Endothelial cell of umbilical vein (primary cell): ENCODE data around the gene VPS52. TPM values are rescaled to one million over a fixed set of nuclear protein-coding genes. Genes with fewer than 3 reads are reported as not detected.
A peak's percentile ranks its signal among the peaks of the same experiment; 100 is the strongest.

ENCODE experiments used
- BruUV-seq: library from RNA; stranded (reverse); fragments of 400-500 nt; replicated peaks from 2 replicates; lab custom pipeline; 2021; lab: Mats Ljungman, UMichigan
- CTCF ChIA-PET: fragments of 300-600, 350-600 bp; sonication (Branson Sonifier 250); formaldehyde crosslinking; loops from one replicate; lab custom pipeline; 2021; ENCODE audit warnings: antibody characterized with exemption, inconsistent platforms; lab: Charles Lee
- POLR2A ChIA-PET: fragments of 300-600, 350-600 bp; sonication (Branson Sonifier 250); formaldehyde crosslinking; loops from one replicate; lab custom pipeline; 2021; ENCODE audit warnings: antibody characterized with exemption, inconsistent platforms; lab: Charles Lee
- DNase-seq: peaks from one replicate; pipeline ENCODE4 v3.0.0-alpha.2; 2011; ENCODE audit warnings: low read depth, low spot score
- FAIRE-seq: peaks from 2 replicates; lab custom pipeline; 2011; peaks lifted over from hg19 to GRCh38; lab: Jason Lieb, UNC
- H2AFZ ChIP-seq: 2 replicates; pipeline ENCODE4 v1.6.0; 2012; ENCODE audit warnings: low read depth, low read length, control low read depth, inconsistent platforms
- H3K27ac ChIP-seq: 2 replicates; pipeline ENCODE4 v1.5.1; 2011; ENCODE audit warnings: low read depth, mild to moderate bottlenecking, control low read depth, low read length, moderate library complexity; ENCODE audit not compliant: insufficient read depth
- H3K27me3 ChIP-seq, 2 experiments: 2 replicates each; pipeline versions ENCODE4 v1.6.0 to v1.6.1; 2011; ENCODE audit warnings: low read length in 2 of 2, mixed read lengths in 1 of 2; ENCODE audit not compliant: control insufficient read depth in 2 of 2, insufficient read depth in 2 of 2
- H3K36me3 ChIP-seq, 2 experiments: 2 replicates in 1 of 2; 3 replicates in 1 of 2; pipeline ENCODE4 v1.5.1; 2011; ENCODE audit warnings: low read length in 2 of 2, mild to moderate bottlenecking in 1 of 2, moderate library complexity in 1 of 2; ENCODE audit not compliant: control insufficient read depth in 2 of 2, insufficient read depth in 2 of 2; ENCODE audit errors: extremely low read depth in 1 of 2
- H3K4me1 ChIP-seq: 3 replicates; pipeline ENCODE4 v1.5.1; 2011; ENCODE audit warnings: mild to moderate bottlenecking, low read length; ENCODE audit not compliant: control insufficient read depth, insufficient read depth; ENCODE audit errors: extremely low read depth
- H3K4me2 ChIP-seq: 2 replicates; pipeline ENCODE4 v1.6.1; 2011; ENCODE audit warnings: low read length, control low read depth, mixed read lengths; ENCODE audit not compliant: insufficient read depth
- H3K4me3 ChIP-seq, 3 experiments: fragments of 200-600 bp in 1 of 3; sonication (generic), shearing (Covaris generic) in 1 of 3; replicated peaks in 1 of 3; 2 replicates each; pipeline ENCODE4 v1.5.1; 2011 to 2016; ENCODE audit warnings: control low read depth in 3 of 3, low read length in 3 of 3, mild to moderate bottlenecking in 2 of 3, inconsistent platforms in 1 of 3, low read depth in 1 of 3, moderate library complexity in 1 of 3; ENCODE audit not compliant: insufficient read depth in 1 of 3
- H3K79me2 ChIP-seq: 2 replicates; pipeline ENCODE4 v1.6.0; 2012; ENCODE audit warnings: low read length, inconsistent platforms; ENCODE audit not compliant: control insufficient read depth, insufficient read depth
- H3K9ac ChIP-seq: replicated peaks from 2 replicates; pipeline ENCODE3; 2011; ENCODE audit warnings: low read length, control low read depth; ENCODE audit not compliant: insufficient read depth; ENCODE audit errors: extremely low read depth
- H3K9me1 ChIP-seq: replicated peaks from 3 replicates; pipeline ENCODE4 v1.6.0; 2011; ENCODE audit warnings: mild to moderate bottlenecking, low read length; ENCODE audit not compliant: control insufficient read depth, insufficient read depth; ENCODE audit errors: extremely low read depth
- H3K9me3 ChIP-seq: replicated peaks from 2 replicates; pipeline ENCODE4 v1.5.1; 2012; ENCODE audit warnings: low read length, inconsistent platforms; ENCODE audit not compliant: control insufficient read depth, insufficient read depth
- H4K20me1 ChIP-seq: replicated peaks from 2 replicates; pipeline ENCODE3; 2011; ENCODE audit warnings: mild to moderate bottlenecking, low read length; ENCODE audit not compliant: control insufficient read depth, insufficient read depth; ENCODE audit errors: extremely low read depth
- MAX ChIP-seq: IDR thresholded peaks from 2 replicates; pipeline ENCODE4 v1.6.1; 2011; ENCODE audit not compliant: insufficient read depth, insufficient read length
- POLR2A ChIP-seq: IDR thresholded peaks from 2 replicates; pipeline ENCODE4 v1.6.1; 2012; ENCODE audit warnings: low read depth, mild to moderate bottlenecking, control low read depth, low read length
- POLR2AphosphoS5 ChIP-seq: IDR thresholded peaks from 2 replicates; pipeline ENCODE4 v1.6.1; 2012; ENCODE audit warnings: low read depth, mild to moderate bottlenecking, control low read depth, low read length, moderate library complexity; ENCODE audit not compliant: insufficient read depth
- dilution Hi-C: fragments of 300-500 bp; cut with MboI; formaldehyde crosslinking; loops from one replicate; pipeline ENCODE4 v1.15.0; 2019; ENCODE audit warnings: low sequenced_read_pairs; ENCODE audit not compliant: extremely low pct_ligation_motif_present
- intact Hi-C: fragments of 100-400 bp; cut with micrococcal nuclease; formaldehyde crosslinking; loops from one replicate; pipeline ENCODE4 v1.10.0; 2022
- polyA plus RNA-seq, 4 experiments: library from polyadenylated mRNA; depleted of rRNA in 3 of 4; stranded (reverse) in 3 of 4; unstranded in 1 of 4; fragments of >200 nt; gene quantifications; 2 replicates each; pipeline versions ENCODE4 v1.2.1 to v1.2.3, GENCODE V29; 2011 to 2012; ENCODE audit warnings: missing spikeins in 1 of 4
- total RNA-seq: library from RNA; stranded (reverse); gene quantifications from 2 replicates; pipeline ENCODE4 v1.2.3, GENCODE V29; 2021
- TF ChIP-seq, protein P1 (sequence below), 2 donors: IDR thresholded peaks; 1 replicate in 1 of 2; 2 replicates in 1 of 2; pipeline ENCODE4 v1.5.1; 2011; ENCODE audit warnings: low read length in 2 of 2, mild to moderate bottlenecking in 2 of 2, moderate library complexity in 2 of 2, control low read depth in 1 of 2, inconsistent platforms in 1 of 2, low read depth in 1 of 2; ENCODE audit not compliant: insufficient read depth in 1 of 2; ENCODE audit errors: extremely low read depth in 1 of 2

VPS52 gene
- total and polyA plus RNA-seq, 2 donors (not counting 3 experiments of a cell fraction or from before 2014, with no cell fraction given): 49.2 to 112 TPM

GRCh38 chr6:33206027-33206863 is 65.4 kb downstream of the VPS52 start:
- H3K4me3 ChIP-seq: no peak overlapping the region
- BruUV-seq: no TSS peak
- CTCF ChIA-PET: interaction anchor here (1.3 kb wide), 1 partner anchor 41 kb away, joined by 4 read pairs; no protein-coding TSS in a partner anchor
- intact Hi-C loops: no loop called here
- no peaks in the 10 kb centered on the region for H3K27me3 ChIP-seq
- peaks cover 21% of the 10 kb centered on the region for H3K79me2 ChIP-seq
- POLR2A ChIA-PET: no interaction called here
- DNase-seq (no peak), FAIRE-seq (peak; percentile 38)
- peaks cover 15% of the 10 kb centered on the region in 2 experiments for H3K36me3 ChIP-seq
- dilution Hi-C loops: no loop called here
- H3K9ac ChIP-seq: peak overlapping the region; percentile 40
- peak overlapping the region; percentile 49 for H3K27ac ChIP-seq
- no peaks in the 10 kb centered on the region for H3K9me3 ChIP-seq
- no peak overlapping the region for H2AFZ ChIP-seq
- TF ChIP-seq POLR2AphosphoS5 (no peak), MAX (no peak), POLR2A (no peak)
- TF ChIP-seq, protein P1, sequence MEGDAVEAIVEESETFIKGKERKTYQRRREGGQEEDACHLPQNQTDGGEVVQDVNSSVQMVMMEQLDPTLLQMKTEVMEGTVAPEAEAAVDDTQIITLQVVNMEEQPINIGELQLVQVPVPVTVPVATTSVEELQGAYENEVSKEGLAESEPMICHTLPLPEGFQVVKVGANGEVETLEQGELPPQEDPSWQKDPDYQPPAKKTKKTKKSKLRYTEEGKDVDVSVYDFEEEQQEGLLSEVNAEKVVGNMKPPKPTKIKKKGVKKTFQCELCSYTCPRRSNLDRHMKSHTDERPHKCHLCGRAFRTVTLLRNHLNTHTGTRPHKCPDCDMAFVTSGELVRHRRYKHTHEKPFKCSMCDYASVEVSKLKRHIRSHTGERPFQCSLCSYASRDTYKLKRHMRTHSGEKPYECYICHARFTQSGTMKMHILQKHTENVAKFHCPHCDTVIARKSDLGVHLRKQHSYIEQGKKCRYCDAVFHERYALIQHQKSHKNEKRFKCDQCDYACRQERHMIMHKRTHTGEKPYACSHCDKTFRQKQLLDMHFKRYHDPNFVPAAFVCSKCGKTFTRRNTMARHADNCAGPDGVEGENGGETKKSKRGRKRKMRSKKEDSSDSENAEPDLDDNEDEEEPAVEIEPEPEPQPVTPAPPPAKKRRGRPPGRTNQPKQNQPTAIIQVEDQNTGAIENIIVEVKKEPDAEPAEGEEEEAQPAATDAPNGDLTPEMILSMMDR (IDR thresholded peaks at IDR 0.05; ENCODE audit: extremely low read depth in 1 of 2, insufficient read depth in 1 of 2, low read depth in 1 of 2, low read length in 2 of 2): no peak
- H3K9me1 ChIP-seq: no peaks in the 10 kb centered on the region
- no peak overlapping the region for H3K4me2 ChIP-seq
- H4K20me1 ChIP-seq: no peaks in the 10 kb centered on the region
- H3K4me1 ChIP-seq: peaks cover 32% of the 10 kb centered on the region
